SKM-1 treated with dmso at 0.1 percent for 144 hours (cell line): ENCODE results near the gene NGB.
"Not testable (repeated sequence)": the region's sequence is repeated elsewhere in the genome, so short reads cannot be mapped to it uniquely, and the experiment has no call there.

Experiments used
- DNase-seq: peaks from one replicate; lab custom pipeline; 2025; ENCODE audit not compliant: unreplicated experiment; lab: John Stamatoyannopoulos, UW

NGB gene, protein sequence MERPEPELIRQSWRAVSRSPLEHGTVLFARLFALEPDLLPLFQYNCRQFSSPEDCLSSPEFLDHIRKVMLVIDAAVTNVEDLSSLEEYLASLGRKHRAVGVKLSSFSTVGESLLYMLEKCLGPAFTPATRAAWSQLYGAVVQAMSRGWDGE

DNA sequence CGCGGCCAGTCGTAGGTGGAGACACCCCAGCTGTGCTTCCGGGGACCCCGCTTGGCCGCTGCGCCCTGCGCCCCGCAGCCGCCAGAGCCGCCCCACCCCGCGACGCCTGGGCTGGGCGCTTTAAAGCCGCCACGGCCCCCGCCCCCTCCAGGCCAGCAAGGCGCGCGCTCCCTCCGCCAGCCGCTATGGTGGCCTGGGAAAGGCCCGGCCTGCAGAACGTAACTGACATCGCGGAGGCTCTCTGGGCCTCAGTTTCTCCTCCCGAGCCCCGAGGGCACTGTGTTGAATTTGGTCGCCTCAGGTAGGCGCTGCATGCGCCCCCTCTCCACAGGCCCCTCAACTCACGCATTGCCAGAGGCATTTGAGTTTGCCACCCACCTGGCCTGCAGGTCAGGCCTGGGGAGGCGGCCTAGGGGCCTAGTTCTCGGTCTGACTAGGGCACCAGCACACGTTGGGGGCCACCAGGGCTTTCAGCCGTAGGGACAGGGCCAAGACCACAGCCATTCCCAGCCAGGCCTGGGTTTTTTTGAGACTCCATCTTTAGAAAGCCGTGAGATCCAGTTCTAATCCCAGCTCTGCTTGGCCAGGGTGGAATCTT lies at the start of gene NGB:
TSS of gene NGB (minus strand) at position 94 of the 598 bp plus-strand sequence. CDS start 269 bp downstream, outside the sequence.
- no peak for DNase-seq

DNA sequence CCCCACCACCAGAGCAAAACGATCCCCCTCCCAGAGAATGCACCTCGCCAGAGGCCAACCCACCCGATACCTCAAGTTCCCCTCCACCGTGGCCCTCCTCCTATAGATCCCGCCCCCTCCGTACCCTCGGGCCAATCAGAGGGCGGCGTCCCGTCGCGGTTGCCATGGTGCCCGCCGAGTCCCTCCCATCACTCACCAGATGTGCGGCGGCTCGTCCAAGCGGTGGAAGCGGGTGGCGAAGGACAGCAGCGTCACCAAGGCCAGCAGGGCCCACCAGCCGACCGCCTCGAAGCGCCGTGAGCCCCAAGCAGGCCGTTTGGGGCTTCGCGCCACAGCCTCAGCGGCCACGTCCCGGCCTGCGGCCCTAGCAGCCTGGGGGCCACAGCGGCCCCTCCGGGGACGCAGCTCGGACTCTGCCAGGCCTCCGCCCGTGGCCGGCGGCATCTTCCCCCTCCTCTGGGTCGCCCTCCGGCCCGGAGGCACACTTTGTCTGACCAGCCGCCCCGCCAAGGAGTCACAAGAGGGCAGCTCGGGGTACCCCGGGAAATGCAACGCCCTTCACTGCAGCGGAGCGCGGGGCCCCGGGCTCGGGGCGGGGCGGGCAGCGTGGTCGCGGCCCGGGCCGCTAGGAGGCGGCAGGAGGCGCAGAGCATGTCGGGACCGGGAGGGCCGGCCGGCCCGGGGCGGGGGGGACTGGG lies 49.4 kb upstream of the NGB start, which contains the start of gene POMT2:
TSS of gene POMT2 (minus strand) at position 646 of the 698 bp plus-strand sequence. CDS start at position 444, 202 bp downstream.
- peak; percentile 51 for DNase-seq

DNA sequence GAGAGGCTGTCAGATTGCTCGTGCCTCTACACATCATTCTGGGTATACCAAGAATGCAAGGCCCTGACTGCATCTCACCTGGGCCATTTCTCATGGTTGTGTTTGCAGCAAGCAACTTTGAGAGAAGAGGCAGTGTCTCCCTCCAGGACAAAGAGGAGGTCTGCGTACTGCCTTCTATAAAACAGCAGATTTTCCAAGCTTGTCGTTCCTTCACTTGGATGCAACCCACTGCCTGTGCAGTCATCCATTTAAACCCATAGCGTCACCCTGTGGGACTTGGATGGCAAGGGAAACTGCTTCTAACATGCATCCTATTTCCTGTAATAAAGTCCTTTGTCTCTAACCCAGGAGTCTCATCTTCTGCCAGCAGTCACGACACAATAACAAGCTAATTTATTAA lies 48.4 kb upstream of the NGB start:
- no peak for DNase-seq

DNA sequence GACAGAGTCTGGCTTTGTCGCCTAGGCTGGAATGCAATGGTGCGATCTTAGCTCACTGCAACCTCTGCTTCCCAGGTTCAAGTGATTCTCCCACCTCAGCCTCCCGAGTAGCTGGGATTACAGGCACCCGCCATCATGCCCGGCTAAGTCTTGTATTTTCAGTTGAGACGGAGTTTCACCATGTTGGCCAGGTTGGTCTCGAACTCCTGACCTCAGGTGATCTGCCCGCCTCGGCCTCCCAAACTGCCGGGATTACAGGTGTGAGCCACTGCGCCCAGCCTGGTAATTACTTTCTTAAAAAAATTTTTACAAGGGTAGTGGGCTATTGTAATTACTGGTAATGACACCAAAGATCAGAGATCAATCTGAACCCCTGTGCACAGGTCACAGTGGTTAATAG lies 47.8 kb upstream of the NGB start:
- not testable (repeated sequence) for DNase-seq

DNA sequence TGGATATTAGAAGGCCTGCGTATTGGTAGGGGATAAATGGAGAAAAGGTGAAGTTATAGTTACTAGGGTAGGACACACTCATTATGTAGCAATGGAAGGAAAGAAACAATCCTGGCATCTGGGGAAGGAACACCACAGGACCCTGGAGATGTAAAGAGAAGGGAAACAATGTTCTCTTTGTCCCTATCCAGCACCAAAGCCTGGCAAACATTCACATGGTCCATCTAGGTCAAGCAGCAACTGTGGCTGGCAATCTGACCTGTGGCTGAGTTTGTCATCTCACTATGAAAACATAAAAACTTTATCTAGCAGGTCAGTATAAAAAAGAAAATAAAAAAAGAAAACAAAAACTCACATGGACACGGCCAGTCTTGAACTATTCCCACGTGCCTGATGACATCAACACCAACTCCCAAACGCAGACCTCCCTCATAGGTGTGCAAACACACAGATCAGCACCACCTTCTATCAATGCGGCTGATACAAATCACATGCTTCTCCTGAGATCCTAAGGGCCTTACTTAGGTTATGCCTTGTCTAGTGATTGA lies 47.1 kb upstream of the NGB start:
- no peak for DNase-seq

DNA sequence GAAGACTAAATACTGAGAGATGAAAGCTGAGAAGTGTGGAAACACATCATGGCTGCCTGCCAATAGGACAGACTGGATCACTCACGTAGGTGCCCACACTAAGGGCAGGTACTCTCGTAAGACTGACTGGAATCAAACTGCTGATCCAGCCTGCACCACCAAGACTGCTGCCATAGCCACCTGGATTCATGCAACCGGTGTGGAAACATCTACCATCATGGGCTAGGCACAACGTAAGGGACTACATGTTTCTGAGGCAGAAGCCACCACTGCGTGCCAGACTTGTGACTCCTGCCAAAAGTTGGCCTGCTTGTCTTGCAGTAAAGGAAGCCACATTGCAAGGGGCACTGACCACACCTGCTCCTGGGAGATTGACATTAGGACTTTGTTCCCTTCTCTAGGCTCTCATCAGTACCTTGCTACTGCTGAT lies 45.9 kb upstream of the NGB start:
- DNase-seq, result no peak

DNA sequence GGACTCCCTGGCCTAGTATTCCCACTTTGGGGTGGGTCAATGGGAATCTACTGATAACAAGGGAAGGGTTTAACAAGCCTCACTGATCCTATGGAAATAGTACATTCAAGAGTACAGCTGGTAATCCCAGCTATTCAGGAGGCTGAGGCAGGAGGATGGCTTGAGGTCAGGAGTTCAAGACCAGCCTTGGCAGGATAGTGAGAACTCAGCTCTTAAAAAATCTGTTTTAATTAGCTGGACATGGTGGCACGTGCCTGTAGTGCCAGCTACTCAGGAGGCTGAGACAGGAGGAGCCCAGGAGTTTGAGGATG lies 45.1 kb upstream of the NGB start:
- no peak for DNase-seq

DNA sequence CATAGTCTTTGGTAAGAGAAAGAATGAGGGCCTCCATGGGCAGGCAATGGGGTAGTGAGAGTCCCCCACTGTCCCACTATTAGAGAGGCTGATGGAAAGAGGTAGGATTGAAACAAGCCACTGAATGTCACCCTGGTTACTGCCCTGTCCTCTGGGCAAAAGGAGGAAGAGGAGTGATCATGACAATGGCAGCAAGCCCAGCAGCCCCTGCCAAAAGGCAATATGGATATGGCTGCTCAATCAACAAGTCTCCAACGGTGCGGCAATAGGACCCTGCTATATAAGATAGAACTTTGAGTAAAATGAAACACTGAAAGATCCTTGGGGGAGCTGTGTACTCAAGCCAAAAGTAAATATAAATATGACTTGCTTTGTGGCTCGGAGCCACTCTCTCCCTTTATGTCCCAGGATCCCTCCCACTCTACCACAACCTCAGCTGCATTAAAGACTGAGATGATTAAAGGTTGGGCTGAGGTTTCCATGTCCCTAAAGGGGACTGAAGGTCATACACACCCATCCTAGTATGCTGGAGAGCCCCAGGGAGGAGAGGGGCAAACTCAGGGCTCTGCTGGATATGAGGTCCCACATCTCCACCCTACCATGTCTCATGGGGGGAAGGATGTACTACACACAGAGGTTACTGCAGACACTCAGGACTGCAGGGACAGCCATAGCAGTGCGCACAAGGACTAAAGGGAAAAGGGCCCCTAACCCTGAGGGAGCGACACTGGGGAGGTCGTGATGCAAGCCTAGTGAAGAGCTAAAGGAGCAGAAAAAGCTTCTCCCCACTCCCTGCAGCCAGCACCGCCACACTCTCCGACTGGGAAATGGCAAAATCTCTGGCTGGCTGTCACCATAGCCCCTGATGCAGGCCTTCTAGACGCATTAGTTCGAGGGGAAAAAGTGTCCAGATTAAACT lies 43.8 kb upstream of the NGB start:
- no peak for DNase-seq

DNA sequence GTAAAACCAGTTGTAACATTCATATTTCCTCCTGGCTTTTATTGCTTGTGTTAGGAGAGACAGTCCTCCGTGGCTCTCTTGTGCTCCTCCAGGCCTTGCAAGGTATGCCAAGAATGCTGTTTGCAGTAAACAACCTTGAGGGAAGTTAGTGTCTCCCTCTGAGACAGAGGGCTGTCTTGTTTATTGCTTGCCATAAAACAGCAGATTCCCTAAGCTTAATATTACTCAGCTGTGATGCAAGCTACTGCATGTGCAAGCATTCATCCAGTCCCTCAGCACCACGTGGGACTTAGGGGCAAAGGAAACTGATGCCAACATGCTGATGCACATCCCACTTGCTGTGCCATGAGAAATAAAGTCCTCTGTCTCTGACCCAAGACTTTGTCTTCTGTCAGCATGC lies 43.0 kb upstream of the NGB start:
- DNase-seq, result no peak

DNA sequence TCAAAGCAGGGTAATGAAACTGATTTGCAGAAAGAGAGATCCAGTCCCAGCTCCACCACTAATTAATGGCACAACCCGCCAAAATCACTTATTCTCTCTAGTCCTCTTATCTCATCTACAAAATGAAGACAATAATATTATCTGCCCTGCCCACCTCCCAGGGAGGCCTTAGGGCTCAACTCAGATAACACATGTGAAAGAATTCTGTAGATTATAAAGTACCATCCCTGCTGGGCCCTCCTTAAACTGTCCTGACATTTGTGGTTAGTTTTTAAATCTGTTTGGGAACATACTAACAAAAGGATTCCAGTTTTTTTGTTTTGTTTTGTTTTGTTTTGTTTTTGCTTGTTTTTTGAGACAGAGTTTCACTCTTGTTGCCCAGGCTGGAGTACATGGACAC lies 42.4 kb upstream of the NGB start:
- DNase-seq, result no peak

DNA sequence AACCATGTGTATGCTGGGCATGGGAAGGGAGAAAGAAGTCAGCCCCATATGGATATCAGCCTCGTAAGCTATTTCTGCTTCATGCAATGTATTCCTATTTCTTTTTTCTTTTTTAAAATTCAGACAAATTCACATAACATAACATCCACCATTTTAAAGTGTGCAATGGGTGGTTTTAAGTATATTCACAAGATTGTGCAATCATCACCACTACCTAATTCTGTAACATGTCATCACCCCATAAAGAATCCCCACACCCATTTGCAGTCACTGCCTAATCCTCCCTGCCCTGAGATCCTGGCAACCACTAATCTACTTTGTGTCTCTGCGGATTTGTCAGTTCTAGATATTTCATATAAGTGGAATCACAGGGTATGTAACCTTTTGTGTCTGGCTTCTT lies 40.2 kb upstream of the NGB start:
- no peak for DNase-seq

DNA sequence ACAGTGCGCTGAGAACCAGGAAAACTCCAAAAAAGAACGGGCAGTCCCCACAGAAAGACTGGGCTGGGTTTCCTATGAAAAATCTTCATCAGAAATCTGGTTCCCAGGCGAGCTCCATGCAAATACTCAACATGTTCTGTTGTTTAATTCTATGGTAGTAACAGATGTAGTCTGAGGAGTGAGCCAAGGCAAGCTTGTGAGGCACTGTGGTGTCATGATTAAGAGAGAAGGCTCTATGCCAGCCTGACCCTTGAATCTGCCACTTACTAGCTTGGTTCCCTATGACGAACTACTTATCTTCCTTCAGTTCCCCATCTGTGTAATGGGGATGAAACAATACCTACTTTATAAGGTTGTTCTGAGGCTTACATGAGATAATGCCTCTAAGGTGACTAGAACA lies 39.0 kb upstream of the NGB start:
- no peak for DNase-seq

DNA sequence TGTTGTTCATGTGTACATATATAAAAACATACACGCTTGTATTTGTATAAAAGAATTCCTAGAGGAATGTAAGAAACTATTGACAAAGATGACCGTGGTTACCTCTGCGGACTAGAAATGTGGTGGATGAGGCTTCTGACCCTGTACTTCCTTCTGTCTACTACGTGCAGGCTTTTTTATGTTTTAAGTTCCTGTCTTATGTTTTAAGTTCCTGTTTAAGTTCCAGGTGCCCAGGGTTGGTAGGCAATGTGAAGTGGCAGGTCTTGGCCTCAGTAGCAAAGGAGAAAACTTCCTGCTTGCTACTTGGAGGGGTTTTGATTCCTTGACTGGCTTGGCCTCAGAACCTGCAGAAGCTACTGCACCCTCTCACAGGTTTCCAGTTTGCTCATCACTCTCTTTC lies 38.1 kb upstream of the NGB start:
- DNase-seq, result peak; percentile 60

DNA sequence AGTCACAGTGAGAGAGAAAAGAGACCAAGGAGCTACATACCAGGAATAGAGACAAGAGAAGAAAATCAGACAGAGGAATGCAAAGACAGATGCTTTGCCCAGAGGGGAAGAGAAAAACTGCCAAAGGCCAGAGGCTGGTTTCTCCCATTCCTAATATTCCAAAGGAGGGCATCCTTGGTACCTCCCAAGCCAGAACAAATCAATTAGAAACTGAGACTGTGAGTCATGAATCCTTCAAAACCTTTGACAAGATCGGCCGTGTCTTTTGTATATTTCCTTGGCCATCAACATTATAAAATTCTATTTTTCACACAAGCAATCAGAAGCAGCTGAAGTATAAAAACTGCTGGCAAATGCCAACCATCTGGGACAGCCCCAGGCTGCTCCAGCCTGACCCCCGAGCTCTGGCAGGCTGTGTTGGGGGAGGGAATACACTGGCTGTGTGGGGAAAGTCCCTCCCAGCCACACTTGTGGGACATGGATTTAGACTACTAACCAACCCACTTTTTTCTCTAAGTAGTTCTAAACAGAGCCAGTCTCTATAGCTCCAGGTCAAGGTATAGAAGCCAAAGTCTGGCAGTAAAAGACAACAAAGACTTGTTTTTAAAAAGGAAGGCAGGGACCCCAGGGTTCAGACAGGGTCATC lies 36.0 kb upstream of the NGB start:
- DNase-seq, result no peak

DNA sequence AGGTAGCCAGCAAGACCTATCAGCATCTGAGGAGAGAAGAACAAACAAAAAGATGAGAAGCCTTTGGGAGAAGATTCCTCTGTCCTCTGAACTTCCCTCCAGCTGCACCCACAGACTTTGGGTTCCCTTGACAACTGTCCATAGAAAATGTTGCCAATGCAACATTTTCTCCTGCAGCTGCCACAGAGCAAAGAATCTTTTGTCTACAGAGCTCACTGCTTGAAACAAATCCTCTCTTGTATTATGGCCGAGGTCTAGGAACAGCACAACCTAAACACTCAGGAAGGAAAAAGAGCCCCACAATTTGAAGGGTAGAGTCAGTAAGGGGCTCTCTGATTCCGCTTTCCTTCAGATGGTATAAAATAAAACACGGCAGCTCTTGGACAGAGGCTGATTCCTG lies 35.4 kb upstream of the NGB start:
- no peak for DNase-seq

DNA sequence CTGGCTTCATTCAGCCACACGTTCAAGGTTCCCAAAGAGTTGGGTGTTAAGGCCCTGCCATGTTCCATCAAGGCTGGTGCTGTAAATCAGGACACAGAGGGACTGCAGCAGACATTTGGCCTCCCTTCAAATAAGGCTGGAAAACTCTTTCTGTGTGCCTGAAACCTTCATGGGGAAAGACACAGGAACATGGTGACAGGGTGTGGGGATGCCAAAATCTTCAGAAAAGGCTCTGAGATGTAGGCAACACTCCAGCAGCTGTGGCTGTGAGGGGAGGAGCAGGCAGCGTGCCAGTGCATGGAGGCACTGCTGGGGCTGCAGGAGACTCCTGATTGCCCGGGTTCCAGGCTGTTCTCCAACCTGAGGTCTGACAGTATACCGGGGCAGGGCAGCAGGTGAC lies 34.7 kb upstream of the NGB start:
- DNase-seq, result no peak

DNA sequence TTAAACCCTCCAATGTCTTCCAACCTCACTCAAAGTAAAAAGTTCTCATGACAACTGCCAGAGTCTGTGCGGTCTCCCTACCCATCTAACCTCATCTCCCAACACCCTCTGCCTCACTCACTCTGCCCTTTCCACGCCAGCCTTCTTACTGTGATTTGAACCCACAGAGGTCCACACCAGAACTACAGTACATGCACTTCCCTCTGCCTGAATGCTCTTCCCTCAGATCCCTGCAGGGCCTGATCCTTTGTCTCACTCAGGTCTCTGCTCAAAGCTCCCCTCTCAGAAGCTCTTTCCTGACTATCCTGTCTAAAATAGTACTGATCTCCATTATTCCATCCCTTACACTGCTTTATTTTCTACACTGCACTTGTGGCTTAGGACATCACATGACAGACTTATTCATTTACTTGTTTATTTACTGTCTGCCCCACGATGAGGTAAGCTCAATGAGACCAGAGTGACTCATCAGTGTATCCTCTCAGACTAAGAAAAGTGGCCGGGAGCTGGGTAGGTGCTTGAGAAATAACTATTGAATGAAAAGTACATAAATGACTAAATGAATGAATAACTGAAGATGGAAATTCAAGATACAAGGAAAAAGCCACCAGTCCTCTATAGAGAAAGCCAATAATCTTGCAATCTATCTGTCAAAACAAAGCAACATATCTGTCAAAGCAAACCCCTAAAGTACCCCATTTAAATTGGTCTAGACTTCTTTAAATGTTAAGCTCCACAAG lies 32.6 kb upstream of the NGB start:
- DNase-seq, result no peak

DNA sequence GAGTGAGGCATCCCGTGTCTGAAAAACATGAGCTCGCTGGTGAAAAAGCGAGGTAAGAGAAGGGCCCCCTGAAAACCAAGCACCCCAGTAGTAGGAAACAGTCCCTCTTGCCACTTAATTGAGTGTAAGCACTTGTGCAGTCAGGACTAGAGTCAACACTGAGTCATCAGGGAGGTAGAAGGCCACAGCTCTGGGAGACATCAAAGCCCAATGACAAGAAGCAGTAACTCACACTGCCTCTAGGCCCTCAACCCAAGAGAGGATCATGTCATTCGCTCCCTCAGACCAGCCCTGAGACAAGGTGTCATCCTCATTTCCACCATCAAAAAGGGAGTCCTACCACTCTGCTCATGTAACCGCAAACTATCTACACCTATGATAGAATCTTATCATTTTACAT lies 31.9 kb upstream of the NGB start:
- no peak for DNase-seq

DNA sequence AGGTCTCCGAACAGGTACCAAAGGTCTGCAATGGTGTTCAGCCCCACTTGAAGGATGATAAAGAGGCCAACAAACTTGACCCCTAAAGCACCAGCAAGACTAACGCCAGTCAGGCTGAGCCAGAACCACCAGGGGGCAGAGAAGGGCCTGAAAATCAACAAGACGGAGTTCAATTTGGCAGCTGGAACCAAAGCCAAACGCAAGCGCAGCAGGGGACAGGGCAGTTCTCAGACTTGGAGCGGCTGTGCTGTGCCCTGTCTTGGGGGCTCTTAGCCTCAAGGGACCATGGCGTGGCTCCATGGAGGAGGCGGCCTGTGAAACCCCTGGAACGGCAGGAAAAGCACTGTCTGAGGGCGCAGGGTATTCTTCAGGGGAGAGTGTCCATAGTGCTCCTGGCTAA lies 30.1 kb upstream of the NGB start:
- no peak for DNase-seq

DNA sequence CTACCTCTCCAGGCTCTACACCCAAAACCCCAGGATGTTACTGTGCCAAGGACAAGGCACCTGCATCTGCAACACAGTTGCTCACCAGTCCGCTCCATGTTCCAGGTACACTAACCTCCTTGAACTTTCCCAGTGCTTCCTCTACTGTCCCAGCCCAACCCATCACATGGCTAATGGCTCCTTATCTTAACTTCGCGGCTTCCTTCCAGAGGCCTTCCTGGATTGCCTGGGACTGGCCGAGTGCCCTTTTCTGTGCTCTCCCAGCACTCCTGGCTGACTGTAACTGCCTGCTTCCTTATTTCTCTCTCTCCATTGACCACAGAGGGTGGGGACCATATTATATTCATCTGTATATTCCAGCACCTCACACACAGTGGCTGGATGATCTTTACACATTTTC lies 28.8 kb upstream of the NGB start:
- no peak for DNase-seq
